ENCODE results near the gene RPS6KA2. TPM values are rescaled to one million over a fixed set of nuclear protein-coding genes. Genes with fewer than 3 reads are reported as not detected.

The RPS6KA2 gene
- total and polyA plus RNA-seq, 7 experiments from 2014 or later: 4.5 to 17.1 (median 6.6) TPM

DNA sequence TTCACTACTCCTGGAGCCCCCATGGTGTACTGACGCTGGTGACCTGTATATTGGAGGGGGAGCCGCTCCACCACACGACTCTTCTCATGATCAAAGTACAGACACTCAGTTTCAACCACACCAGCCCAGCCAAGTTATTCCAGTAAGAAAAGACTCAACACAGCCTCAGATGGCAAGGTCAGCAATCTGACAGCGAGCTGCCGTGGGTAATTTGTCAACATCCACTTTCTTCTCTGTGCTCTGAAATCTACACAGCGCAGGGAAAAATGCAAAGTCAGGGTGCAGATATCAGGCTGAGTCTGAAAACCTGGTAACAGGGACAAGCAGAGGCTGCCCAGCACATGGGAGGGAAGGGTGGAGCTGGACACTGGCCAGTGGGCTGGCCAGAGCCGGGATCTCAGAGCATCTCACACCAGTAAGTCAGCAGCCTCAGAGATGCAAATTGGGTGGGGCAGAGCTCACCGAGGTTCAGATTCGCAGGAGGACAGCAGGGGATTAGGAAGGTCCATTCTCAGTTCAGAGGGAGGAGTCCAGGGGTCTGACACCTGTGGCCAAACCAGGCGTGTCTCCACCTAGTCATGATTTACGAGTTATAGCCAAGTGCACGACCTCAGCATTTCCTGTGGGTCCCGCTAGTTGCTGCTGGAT is 44.5 kb upstream of the RPS6KA2 start:
- no peaks in the 10 kb centered on the region for H3K9me3 ChIP-seq (ENCODE audit: control insufficient read depth in 2 of 3, low read length in 3 of 3)
- Mint-ChIP-seq H3K27ac (no peak overlapping the region), H3K36me3 (no peaks in the 10 kb centered on the region), H3K27me3 (peaks cover 0 to 33% (median 18%) of the 10 kb centered on the region in 5 donors), H3K4me3 (no peak overlapping the region), H3K9me3 (peaks cover 0 to 2% (median 0%) of the 10 kb centered on the region in 11 donors), H3K4me1 (peaks cover 0 to 15% (median 10%) of the 10 kb centered on the region in 7 donors)
- intact Hi-C loops (cut with micrococcal nuclease): no loop called here
- POLR2A ChIA-PET: no interaction called here
- H3K27me3 ChIP-seq (ENCODE audit: control insufficient read depth in 2 of 2, insufficient read depth in 2 of 2, low read length in 2 of 2): no peaks in the 10 kb centered on the region
- no peak overlapping the region for H3K27ac ChIP-seq (ENCODE audit: low read depth, low read length)
- H3K4me3 ChIP-seq (ENCODE audit: low read length): no peak overlapping the region
- CTCF ChIA-PET: no interaction called here
- no peaks in the 10 kb centered on the region for H3K36me3 ChIP-seq (ENCODE audit: control insufficient read depth in 2 of 3, insufficient read depth in 3 of 3, low read length in 3 of 3)
- DNase-seq (no peak), ATAC-seq (no peak)
- no peaks in the 10 kb centered on the region for H3K4me1 ChIP-seq (ENCODE audit: control insufficient read depth in 2 of 2, insufficient read depth in 2 of 2, low read length in 2 of 2)

DNA sequence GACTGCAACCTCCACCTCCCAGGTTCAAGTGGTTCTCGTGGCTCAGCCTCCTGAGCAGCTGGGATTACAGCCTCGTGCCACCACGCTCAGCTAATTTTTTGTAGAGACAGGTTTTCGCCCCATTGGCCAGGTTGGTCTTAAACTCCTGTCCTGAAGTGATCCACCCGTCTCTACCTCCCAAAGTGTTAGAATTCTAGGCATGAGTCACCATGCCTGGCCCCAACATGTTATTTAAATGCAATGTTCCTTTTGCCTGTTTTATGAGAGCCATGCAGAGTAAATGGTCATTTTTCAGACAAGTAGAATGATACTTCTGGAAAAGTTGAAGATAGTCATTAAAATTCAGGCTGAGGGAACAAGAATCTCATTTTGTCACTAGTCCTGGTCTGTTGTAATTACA is 43.8 kb upstream of the RPS6KA2 start:
- Histone ChIP-seq H3K27me3 (ENCODE audit: control insufficient read depth in 2 of 2, insufficient read depth in 2 of 2, low read length in 2 of 2) (no peaks in the 10 kb centered on the region), H3K4me3 (ENCODE audit: low read length) (no peak overlapping the region), H3K4me1 (ENCODE audit: control insufficient read depth in 2 of 2, insufficient read depth in 2 of 2, low read length in 2 of 2) (no peaks in the 10 kb centered on the region), H3K9me3 (ENCODE audit: control insufficient read depth in 2 of 3, low read length in 3 of 3) (no peaks in the 10 kb centered on the region), H3K27ac (ENCODE audit: low read depth, low read length) (no peak overlapping the region), H3K36me3 (ENCODE audit: control insufficient read depth in 2 of 3, insufficient read depth in 3 of 3, low read length in 3 of 3) (no peaks in the 10 kb centered on the region)
- DNase-seq (no peak), ATAC-seq (no peak)
- no peak overlapping the region for H3K4me3 Mint-ChIP-seq
- H3K4me1 Mint-ChIP-seq: peaks cover 0 to 14% (median 10%) of the 10 kb centered on the region in 7 donors
- peaks cover 0 to 2% (median 0%) of the 10 kb centered on the region in 11 donors for H3K9me3 Mint-ChIP-seq
- H3K36me3 Mint-ChIP-seq: no peaks in the 10 kb centered on the region
- no peak overlapping the region for H3K27ac Mint-ChIP-seq
- POLR2A ChIA-PET: no interaction called here
- CTCF ChIA-PET: no interaction called here
- intact Hi-C loops (cut with micrococcal nuclease): no loop called here
- peaks cover 0 to 29% (median 18%) of the 10 kb centered on the region in 5 donors for H3K27me3 Mint-ChIP-seq

DNA sequence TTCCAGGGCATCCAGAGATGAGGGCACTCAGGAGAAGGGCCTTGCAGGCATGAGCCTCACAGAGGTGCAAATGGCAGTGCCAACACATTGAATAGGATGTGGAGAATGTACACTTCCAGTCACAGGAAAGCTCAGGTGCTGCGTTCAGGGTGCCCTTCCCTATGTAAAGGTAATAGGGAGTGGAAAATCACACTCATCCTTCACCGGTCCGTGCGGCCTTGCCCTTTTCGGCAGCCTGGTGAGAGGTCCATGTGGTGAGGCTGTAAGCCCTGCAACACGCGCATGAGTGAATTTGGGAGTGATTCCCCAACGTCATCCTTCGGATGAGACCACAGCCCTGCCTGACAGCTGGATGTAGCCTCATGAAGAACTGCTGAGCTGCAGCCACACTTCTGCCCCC is 43.0 kb upstream of the RPS6KA2 start:
- no peak overlapping the region for H3K4me3 ChIP-seq (ENCODE audit: low read length)
- Mint-ChIP-seq H3K36me3 (no peaks in the 10 kb centered on the region), H3K27me3 (peaks cover 0 to 24% (median 16%) of the 10 kb centered on the region in 5 donors), H3K9me3 (peaks cover 0 to 2% (median 0%) of the 10 kb centered on the region in 11 donors), H3K4me1 (peaks cover 0 to 14% (median 10%) of the 10 kb centered on the region in 7 donors), H3K27ac (no peak overlapping the region), H3K4me3 (no peak overlapping the region)
- no peaks in the 10 kb centered on the region for H3K36me3 ChIP-seq (ENCODE audit: control insufficient read depth in 2 of 3, insufficient read depth in 3 of 3, low read length in 3 of 3)
- ATAC-seq: no peak
- H3K9me3 ChIP-seq (ENCODE audit: control insufficient read depth in 2 of 3, low read length in 3 of 3): no peaks in the 10 kb centered on the region
- no peaks in the 10 kb centered on the region for H3K4me1 ChIP-seq (ENCODE audit: control insufficient read depth in 2 of 2, insufficient read depth in 2 of 2, low read length in 2 of 2)
- H3K27ac ChIP-seq (ENCODE audit: low read depth, low read length): no peak overlapping the region
- no peaks in the 10 kb centered on the region for H3K27me3 ChIP-seq (ENCODE audit: control insufficient read depth in 2 of 2, insufficient read depth in 2 of 2, low read length in 2 of 2)
- CTCF ChIA-PET: no interaction called here
- no peak for DNase-seq
- POLR2A ChIA-PET: no interaction called here
- intact Hi-C loops (cut with micrococcal nuclease): no loop called here

DNA sequence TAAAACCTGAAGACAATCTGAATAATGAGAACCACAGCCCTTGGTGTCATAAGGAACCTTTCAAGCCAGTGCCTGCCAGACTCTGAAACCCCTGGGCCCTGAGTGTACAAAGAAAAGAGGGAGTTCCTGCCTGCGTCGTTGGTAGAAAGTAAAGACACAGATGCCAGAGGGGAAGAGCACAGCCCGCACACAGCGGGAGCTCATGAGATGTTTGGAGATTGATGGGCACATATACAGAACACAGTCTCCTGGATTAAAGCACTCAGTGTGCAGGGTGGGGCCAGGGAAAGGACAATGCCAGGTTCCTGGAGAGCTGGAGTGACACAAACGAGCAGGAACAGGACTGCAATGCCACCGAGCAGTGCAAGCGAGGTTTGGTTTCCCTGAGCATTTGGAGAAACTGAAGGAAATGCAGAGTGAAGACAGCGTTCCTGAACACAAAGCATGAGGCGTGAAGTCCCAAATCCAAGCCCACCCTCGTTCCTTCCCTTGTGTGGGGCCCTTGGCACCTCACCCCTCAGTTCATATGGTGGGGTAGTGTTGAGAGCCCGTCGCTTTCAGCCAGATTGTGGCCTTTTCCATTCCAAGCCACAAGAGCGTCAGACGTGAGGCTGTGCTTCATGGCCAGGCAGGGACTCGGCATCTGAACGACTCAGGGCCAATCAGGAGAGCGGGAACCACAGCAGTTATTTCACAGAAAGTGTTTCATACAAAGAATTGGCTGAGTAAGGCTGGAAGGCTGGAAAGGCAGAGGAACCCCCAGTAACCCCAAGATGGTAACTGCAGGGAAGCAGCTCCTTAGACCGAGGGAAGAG is 41.0 kb upstream of the RPS6KA2 start:
- Histone ChIP-seq H3K4me3 (ENCODE audit: low read length) (no peak overlapping the region), H3K27ac (ENCODE audit: low read depth, low read length) (no peak overlapping the region), H3K9me3 (ENCODE audit: control insufficient read depth in 2 of 3, low read length in 3 of 3) (no peaks in the 10 kb centered on the region), H3K36me3 (ENCODE audit: control insufficient read depth in 2 of 3, insufficient read depth in 3 of 3, low read length in 3 of 3) (no peaks in the 10 kb centered on the region), H3K4me1 (ENCODE audit: control insufficient read depth in 2 of 2, insufficient read depth in 2 of 2, low read length in 2 of 2) (no peaks in the 10 kb centered on the region), H3K27me3 (ENCODE audit: control insufficient read depth in 2 of 2, insufficient read depth in 2 of 2, low read length in 2 of 2) (no peaks in the 10 kb centered on the region)
- Mint-ChIP-seq H3K9me3 (peaks cover 0 to 2% (median 0%) of the 10 kb centered on the region in 11 donors), H3K27ac (no peak overlapping the region), H3K36me3 (peaks cover 0 to under 1% (median 0%) of the 10 kb centered on the region in 5 donors), H3K4me3 (no peak overlapping the region), H3K27me3 (peaks cover 0 to 18% (median 13%) of the 10 kb centered on the region in 5 donors), H3K4me1 (peaks cover 0 to 11% (median 6%) of the 10 kb centered on the region in 7 donors)
- ChIA-PET POLR2A (no interaction called here), CTCF (no interaction called here)
- intact Hi-C loops (cut with micrococcal nuclease): no loop called here
- DNase-seq (no peak), ATAC-seq (no peak)

DNA sequence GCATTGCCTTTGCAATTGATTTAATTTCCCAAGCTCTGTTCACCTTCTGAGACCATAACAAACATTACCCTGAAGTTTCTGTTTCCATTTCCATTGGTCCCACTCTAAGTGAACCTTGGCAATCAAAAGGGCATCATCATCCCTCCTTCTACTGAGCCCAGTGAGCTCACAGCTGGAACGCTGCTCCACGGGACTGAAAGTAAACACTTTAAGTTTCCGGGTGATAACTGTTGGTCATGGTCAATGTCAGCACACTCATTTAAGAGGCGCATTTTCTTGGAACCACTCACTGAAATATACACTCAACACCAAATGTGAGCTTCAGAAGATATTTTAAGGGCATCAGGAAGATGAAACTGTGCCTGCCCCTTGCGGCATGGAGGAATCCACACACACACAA is 37.1 kb upstream of the RPS6KA2 start:
- Histone ChIP-seq H3K36me3 (ENCODE audit: control insufficient read depth in 2 of 3, insufficient read depth in 3 of 3, low read length in 3 of 3) (no peaks in the 10 kb centered on the region), H3K4me1 (ENCODE audit: control insufficient read depth in 2 of 2, insufficient read depth in 2 of 2, low read length in 2 of 2) (no peaks in the 10 kb centered on the region), H3K9me3 (ENCODE audit: control insufficient read depth in 2 of 3, low read length in 3 of 3) (no peaks in the 10 kb centered on the region), H3K27me3 (ENCODE audit: control insufficient read depth in 2 of 2, insufficient read depth in 2 of 2, low read length in 2 of 2) (no peaks in the 10 kb centered on the region), H3K4me3 (ENCODE audit: low read length) (no peak overlapping the region), H3K27ac (ENCODE audit: low read depth, low read length) (no peak overlapping the region)
- Mint-ChIP-seq H3K4me3 (no peak overlapping the region), H3K36me3 (peaks cover 0 to 6% (median 0%) of the 10 kb centered on the region in 5 donors), H3K9me3 (peaks cover 0 to 3% (median 0%) of the 10 kb centered on the region in 11 donors), H3K4me1 (peaks cover 0 to 10% (median 3%) of the 10 kb centered on the region in 7 donors), H3K27ac (no peak overlapping the region), H3K27me3 (peaks cover 0 to 9% (median 8%) of the 10 kb centered on the region in 5 donors)
- ATAC-seq: no peak
- POLR2A ChIA-PET: no interaction called here
- CTCF ChIA-PET: no interaction called here
- no peak for DNase-seq
- intact Hi-C loops (cut with micrococcal nuclease): no loop called here

DNA sequence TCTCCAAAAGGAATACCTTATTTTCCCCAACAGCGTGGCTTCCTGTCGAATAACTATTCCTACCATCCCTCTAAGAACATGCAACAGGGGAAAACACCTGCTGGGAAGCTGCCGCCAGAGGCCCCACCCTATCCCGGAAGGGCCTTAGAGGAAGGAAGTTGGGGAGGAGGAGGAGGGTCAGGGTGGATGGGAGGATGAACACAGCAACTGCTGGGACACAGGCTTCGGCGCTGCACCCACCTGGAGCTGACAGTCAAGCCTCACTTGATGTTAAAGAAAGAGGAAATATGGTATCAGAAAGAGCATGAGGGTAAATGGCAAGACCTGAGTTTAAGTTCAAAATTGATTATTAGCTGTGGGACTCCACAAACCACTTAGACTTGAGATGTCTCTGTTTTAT is 36.5 kb upstream of the RPS6KA2 start:
- Mint-ChIP-seq H3K27ac (no peak overlapping the region), H3K36me3 (peaks cover 0 to 6% (median 0%) of the 10 kb centered on the region in 5 donors), H3K4me1 (peaks cover 0 to 10% (median 3%) of the 10 kb centered on the region in 7 donors), H3K9me3 (peaks cover 0 to 3% (median 0%) of the 10 kb centered on the region in 11 donors), H3K4me3 (no peak overlapping the region), H3K27me3 (peaks cover under 1 to 14% (median 9%) of the 10 kb centered on the region in 5 donors)
- H3K36me3 ChIP-seq (ENCODE audit: control insufficient read depth in 2 of 3, insufficient read depth in 3 of 3, low read length in 3 of 3): no peaks in the 10 kb centered on the region
- ChIA-PET POLR2A (no interaction called here), CTCF (no interaction called here)
- ATAC-seq (no peak), DNase-seq (no peak)
- H3K4me3 ChIP-seq (ENCODE audit: low read length): no peak overlapping the region
- H3K27ac ChIP-seq (ENCODE audit: low read depth, low read length): no peak overlapping the region
- H3K4me1 ChIP-seq (ENCODE audit: control insufficient read depth in 2 of 2, insufficient read depth in 2 of 2, low read length in 2 of 2): no peaks in the 10 kb centered on the region
- intact Hi-C loops (cut with micrococcal nuclease): no loop called here
- H3K27me3 ChIP-seq (ENCODE audit: control insufficient read depth in 2 of 2, insufficient read depth in 2 of 2, low read length in 2 of 2): no peaks in the 10 kb centered on the region
- no peaks in the 10 kb centered on the region for H3K9me3 ChIP-seq (ENCODE audit: control insufficient read depth in 2 of 3, low read length in 3 of 3)
